SIG-M5 (cell line): ENCODE data around the gene HLA-DQA2.
"Not testable (repeated sequence)": the region's sequence is repeated elsewhere in the genome, so short reads cannot be mapped to it uniquely, and the experiment has no call there.

Experiments
- DNase-seq: peaks from one replicate; lab custom pipeline; 2025; lab: John Stamatoyannopoulos, UW

Gene HLA-DQA2

DNA sequence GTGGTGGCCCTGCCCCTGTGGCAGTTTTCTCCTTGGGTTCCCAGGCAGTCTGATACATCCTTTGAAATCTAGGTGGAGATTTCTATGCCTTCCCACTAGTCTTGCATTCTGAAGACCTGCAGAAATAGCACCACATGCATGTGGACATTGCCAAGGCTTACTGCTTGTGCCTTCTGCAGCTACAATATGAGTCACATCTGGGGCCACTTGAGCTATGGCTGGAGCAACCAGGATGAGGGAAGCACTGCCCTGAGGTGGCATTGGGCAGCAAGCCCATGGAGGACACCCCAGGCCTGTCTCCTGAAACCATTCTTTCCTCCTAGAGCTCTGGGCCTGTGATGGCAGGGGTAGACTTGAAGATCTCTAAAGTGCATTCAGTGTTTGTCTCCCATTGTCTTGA, 37.8 kb downstream of the HLA-DQA2 start:
- DNase-seq, result no peak

- DNase-seq, result not testable (repeated sequence)
Measured at GRCh38 chr6:32782923-32783322, 41.7 kb downstream of the HLA-DQA2 start.

DNA sequence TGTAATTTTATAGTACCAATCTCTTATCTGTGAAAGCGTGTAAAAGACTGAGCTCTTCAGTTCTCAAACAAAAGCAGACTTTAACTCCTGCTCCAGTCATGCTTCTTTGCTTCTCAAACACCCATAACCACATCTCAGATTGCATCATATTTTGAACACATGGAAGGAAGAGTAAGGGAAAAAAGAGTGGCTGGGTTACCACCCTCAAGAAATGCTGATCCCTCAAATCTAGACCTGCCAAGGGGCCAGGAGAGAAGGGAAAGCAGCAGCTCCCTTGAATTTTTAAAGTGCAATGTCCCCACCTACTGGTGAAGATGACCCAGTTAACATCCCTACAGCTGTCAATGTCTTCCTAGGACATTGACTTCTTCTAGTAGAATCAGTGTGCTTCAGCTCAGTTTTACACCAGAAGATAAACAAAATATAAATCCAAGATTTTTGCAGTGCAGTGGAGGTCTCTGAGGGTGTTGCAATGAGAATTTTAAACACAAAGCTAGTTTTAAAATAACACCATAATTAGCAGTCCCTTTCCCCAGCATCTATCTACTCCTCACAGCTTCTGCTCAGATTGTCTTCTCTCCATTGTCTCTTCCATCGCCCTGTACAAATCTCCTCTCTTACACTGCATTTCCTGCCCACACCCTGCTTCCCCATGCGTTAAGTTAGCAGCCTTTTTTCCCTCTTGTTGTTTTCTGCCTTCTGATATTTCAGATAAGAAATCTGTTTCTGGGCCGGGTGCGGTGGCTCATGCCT, 44.8 kb downstream of the HLA-DQA2 start:
- DNase-seq, result no peak

- DNase-seq, result no peak
Measured at GRCh38 chr6:32790306-32790705, 49.1 kb downstream of the HLA-DQA2 start.

GRCh38 chr6:32792901-32793435, 51.8 kb downstream of the HLA-DQA2 start:
- DNase-seq, result no peak

GRCh38 chr6:32794510-32794909, 53.3 kb downstream of the HLA-DQA2 start:
- DNase-seq, result peak; percentile 48
